Activated CD8-positive, alpha-beta memory T cell treated with anti-CD3 and anti-CD28 coated beads, Interleukin-2, amount 10 ng/mL, durations not matched to agents 7 days and 5 days (primary cell): ENCODE data around the gene FAM3A. TPM values are rescaled to one million over a fixed set of nuclear protein-coding genes. Genes with fewer than 3 reads are reported as not detected.
"Not testable (repeated sequence)": the region's sequence is repeated elsewhere in the genome, so short reads cannot be mapped to it uniquely, and the experiment has no call there.

ENCODE experiments used
- ATAC-seq: fragments of 150-1000 bp; cut with Tn5 transposase; one replicate; pipeline ENCODE4 v1.10.0; 2021; ENCODE audit warnings: moderate library complexity
- CTCF ChIA-PET: fragments of 350-600 bp; sonication (Branson Sonifier 250); formaldehyde crosslinking; loops from one replicate; lab custom pipeline; 2021; ENCODE audit warnings: antibody characterized with exemption; lab: Charles Lee
- DNase-seq: peaks from one replicate; pipeline ENCODE4 v3.0.0-alpha.2; 2020
- H3K27ac Mint-ChIP-seq: one replicate; pipeline ENCODE4 v1.8.0; 2021; ENCODE audit warnings: mild to moderate bottlenecking, mixed read lengths
- H3K27me3 Mint-ChIP-seq: one replicate; pipeline ENCODE4 v1.8.0; 2021; ENCODE audit warnings: mixed read lengths
- H3K36me3 Mint-ChIP-seq: one replicate; pipeline ENCODE4 v1.8.0; 2021; ENCODE audit warnings: mild to moderate bottlenecking, mixed read lengths
- H3K4me1 Mint-ChIP-seq: one replicate; pipeline ENCODE4 v1.8.0; 2021; ENCODE audit warnings: mixed read lengths
- H3K4me3 Mint-ChIP-seq: one replicate; pipeline ENCODE4 v1.8.0; 2021; ENCODE audit warnings: mild to moderate bottlenecking, moderate library complexity, mixed read lengths
- H3K9me3 Mint-ChIP-seq: one replicate; pipeline ENCODE4 v1.8.0; 2022; ENCODE audit warnings: low read depth, mixed read lengths
- total RNA-seq, 2 experiments: library from RNA; stranded (reverse); gene quantifications; one replicate each; pipeline ENCODE4 v1.2.3, GENCODE V29; 2021

The FAM3A gene
- total RNA-seq, 2 experiments from 2014 or later = 21.5 to 31.7 TPM

DNA sequence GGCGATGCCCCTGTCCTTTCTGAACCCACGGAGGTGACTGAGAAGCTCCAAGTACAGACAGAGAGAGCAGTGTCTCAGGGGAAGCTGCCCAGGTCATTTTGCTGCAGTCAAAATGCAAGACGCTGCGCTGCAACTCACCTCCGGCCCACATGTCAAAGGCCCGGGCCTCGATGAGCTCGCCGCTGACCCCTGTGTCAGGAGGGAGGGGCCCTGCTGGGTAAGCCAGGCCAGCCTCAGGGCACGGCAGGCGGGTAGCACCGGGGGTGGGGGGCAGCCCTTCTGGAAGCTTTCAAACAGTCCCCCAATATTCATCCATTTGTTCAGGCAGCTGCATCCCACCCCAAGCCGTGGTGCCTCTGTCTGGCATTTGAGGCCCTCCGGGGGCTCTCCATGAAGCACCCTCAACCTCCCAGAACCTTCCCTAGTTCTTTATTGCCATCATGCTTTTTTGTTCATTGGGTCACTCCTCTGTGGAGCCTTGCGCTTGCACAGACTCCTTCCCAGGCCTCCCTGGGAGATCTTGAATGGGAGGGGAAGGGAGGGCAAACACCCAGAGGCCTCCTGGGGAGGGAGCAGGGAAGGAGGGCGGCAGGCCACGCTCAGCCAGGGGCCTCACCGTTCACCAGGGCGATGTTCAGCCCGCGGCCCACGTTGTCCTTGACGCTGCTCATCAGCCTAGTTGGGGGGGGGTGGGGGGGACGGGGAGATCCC is 8.2 kb downstream of the FAM3A start:
- Mint-ChIP-seq H3K9me3 (no peaks in the 10 kb centered on the region), H3K4me1 (peaks cover 17% of the 10 kb centered on the region), H3K27me3 (no peaks in the 10 kb centered on the region), H3K27ac (no peak overlapping the region), H3K36me3 (peaks cover 17% of the 10 kb centered on the region), H3K4me3 (no peak overlapping the region)
- DNase-seq = no peak
- ATAC-seq = no peak
- CTCF ChIA-PET = no interaction called here

DNA sequence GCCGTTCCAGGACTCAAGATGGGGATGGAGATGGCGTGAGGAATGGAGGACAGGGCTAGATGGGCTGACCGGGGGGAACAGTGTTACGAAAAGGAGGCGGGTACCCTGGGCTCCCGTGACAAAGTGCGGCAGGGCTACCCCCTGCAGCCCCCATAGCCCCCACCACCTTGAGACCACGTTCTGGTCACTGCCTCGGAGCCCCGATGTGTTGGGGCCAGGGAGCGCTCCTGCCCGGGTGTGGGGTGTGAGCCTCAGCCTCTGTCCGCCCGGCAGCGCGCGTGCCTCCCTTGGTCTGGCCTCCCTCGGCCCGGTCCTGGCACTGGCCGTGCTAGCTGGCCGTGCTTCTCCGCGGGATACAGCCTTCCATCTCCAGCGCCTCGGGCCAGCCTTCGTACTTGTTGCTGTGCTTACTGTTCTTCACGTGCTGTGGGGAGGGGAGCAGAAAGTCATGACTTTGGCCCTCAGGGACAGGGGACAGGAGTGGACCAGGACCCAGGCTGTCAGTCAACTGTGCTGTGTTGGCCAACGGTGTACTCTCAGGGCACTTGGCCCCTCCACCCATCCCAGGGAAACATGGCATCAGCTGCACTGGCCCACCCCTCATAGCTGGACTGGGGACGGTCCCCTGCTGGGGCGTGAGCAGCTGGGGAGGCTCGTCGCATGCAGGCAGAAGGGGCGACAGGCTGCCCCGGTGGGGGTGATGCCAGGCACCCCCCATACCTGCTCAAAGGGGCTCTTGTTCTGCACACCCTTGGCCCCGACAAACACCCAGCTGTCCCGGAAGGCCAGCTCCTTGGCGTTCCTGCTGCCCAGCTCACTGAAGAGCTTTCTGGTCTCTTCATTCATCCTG is 9.3 kb downstream of the FAM3A start:
- Mint-ChIP-seq H3K9me3 (no peaks in the 10 kb centered on the region), H3K4me1 (peaks cover 14% of the 10 kb centered on the region), H3K36me3 (peaks cover 17% of the 10 kb centered on the region), H3K27me3 (no peaks in the 10 kb centered on the region), H3K4me3 (no peak overlapping the region), H3K27ac (no peak overlapping the region)
- no peak for ATAC-seq
- CTCF ChIA-PET = no interaction called here
- DNase-seq = no peak

DNA sequence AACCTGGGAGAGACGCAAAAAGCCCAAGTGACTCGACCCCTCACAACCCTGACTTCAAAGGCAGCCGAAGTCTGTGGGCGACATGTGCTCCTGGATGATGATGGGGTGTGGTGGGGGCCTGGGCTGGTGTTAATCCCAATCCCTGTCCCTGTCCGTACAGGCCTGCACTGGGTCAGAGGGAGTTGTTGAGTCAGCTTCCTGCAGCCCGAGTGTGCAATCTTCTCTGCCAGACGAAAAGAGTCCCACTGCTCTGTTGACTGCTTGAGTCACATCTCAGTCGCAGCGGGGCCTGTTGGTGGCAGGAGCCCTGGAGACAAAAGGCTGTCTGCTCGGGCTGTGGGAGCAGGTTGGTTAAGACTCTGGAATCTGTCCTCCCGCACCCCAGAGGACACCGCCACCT is 10.3 kb downstream of the FAM3A start:
- ATAC-seq (no peak), DNase-seq (no peak)
- no peaks in the 10 kb centered on the region for H3K27me3 Mint-ChIP-seq
- no peaks in the 10 kb centered on the region for H3K9me3 Mint-ChIP-seq
- H3K36me3 Mint-ChIP-seq = peaks cover 15% of the 10 kb centered on the region
- H3K4me3 Mint-ChIP-seq = no peak overlapping the region
- H3K27ac Mint-ChIP-seq = no peak overlapping the region
- H3K4me1 Mint-ChIP-seq = peaks cover 7% of the 10 kb centered on the region
- CTCF ChIA-PET = no interaction called here

DNA sequence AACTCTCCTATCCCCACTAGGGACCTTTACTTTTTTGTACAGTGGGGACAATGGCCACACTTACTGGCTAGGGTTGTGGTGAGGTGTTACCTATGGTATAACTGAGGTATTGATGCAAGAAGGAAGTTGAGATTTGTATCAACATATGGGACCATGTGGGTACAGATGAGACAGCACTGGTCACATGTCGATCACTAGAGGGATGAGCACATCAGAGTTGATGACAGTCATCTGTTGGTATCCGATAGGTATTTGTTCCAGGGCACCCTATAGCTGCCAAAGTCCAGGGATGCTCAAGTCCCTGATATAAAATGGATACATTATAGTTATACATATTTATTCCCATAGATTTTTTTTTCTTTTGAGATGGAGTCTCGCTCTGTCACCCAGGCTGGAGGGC is 13.0 kb downstream of the FAM3A start:
- ATAC-seq = no peak
- CTCF ChIA-PET = no interaction called here
- peaks cover 2% of the 10 kb centered on the region for H3K36me3 Mint-ChIP-seq

DNA sequence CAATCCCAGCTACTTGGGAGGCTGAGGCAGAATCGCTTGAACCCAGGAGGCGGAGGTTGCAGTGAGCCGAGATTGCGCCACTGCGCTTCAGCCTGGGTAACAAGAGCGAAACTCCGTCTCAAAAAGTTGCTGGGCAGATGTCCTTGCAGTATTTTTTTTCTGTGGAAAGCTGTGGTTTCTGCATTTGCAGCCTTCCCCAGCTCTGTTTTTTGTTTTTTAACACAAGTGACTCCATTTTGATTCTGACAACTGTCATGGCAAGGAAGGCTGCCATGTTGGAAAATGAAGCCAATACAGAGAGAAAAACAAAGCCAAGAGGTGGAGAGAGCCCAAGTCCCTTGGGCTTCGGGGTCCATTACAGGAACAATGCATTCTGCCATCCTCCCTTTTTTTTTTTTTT is 13.9 kb downstream of the FAM3A start:
- DNase-seq (no peak), ATAC-seq (no peak)
- no peak overlapping the region for H3K27ac Mint-ChIP-seq
- H3K27me3 Mint-ChIP-seq = no peaks in the 10 kb centered on the region
- no peaks in the 10 kb centered on the region for H3K9me3 Mint-ChIP-seq
- CTCF ChIA-PET = interaction anchor here (0.6 kb wide), 1 partner anchor 50 kb away, joined by 3 read pairs; no protein-coding TSS in a partner anchor
- peaks cover 2% of the 10 kb centered on the region for H3K36me3 Mint-ChIP-seq
- peaks cover 2% of the 10 kb centered on the region for H3K4me1 Mint-ChIP-seq
- no peak overlapping the region for H3K4me3 Mint-ChIP-seq

More for the DNA sequence above, 13.0 kb downstream of the FAM3A start:
- H3K9me3 Mint-ChIP-seq = no peaks in the 10 kb centered on the region
- no peak overlapping the region for H3K27ac Mint-ChIP-seq
- H3K27me3 Mint-ChIP-seq = no peaks in the 10 kb centered on the region
- H3K4me1 Mint-ChIP-seq = no peaks in the 10 kb centered on the region
- no peak for DNase-seq
- no peak overlapping the region for H3K4me3 Mint-ChIP-seq

DNA sequence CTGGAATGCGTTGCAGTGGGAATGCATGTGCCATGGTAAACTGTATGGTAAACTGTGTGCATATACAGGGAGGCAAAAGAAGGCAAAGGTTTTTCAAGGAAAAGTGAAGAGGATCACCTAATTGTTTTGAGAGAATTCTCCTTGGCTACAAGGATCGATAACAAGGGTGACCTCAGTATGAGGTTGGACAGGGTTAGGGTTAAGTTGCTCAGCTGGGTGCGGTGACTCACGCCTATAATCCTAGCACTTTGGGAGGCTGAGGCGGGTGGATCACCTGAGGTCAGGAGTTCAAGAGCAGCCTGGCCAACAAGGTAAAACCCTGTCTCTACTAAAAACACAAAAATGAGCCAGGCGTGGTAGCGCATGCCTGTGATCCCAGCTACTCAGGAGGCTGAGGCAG is 14.6 kb downstream of the FAM3A start:
- H3K36me3 Mint-ChIP-seq, CTCF ChIA-PET, H3K27me3 Mint-ChIP-seq, DNase-seq, ATAC-seq, H3K4me3 Mint-ChIP-seq, H3K4me1 Mint-ChIP-seq, H3K27ac Mint-ChIP-seq, H3K9me3 Mint-ChIP-seq: not testable (repeated sequence)

DNA sequence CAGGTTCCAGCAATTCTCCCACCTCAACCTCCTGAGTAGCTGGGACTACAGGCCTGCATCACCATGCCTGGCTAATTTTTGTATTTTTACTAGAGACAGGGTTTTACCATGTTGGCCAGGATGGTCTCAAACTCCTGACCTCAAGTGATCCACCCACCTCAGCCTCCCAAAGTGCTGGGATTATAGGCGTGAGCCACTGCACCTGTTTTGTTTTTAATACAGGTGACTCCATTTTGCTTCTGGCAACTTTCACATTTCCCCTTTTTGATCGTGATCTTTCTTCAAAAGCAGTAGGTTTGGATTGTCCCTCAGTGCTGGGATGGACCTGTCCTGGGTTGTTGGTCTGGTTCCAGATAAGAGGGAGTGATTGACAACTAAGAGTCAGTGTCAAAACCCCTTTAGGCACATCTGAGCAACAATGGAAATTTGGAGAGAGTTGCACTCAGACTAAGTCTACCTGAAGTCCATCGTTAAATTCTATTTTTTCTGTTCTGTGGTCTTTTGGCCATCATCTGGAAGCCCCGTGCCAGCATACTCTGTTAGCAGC is 19.4 kb downstream of the FAM3A start:
- DNase-seq, H3K4me1 Mint-ChIP-seq, H3K36me3 Mint-ChIP-seq, H3K27me3 Mint-ChIP-seq, H3K4me3 Mint-ChIP-seq, H3K9me3 Mint-ChIP-seq, ATAC-seq, H3K27ac Mint-ChIP-seq: not testable (repeated sequence)
- CTCF ChIA-PET = interaction anchor here (1.6 kb wide), 1 partner anchor 30 kb away, joined by 4 read pairs; no protein-coding TSS in a partner anchor

DNA sequence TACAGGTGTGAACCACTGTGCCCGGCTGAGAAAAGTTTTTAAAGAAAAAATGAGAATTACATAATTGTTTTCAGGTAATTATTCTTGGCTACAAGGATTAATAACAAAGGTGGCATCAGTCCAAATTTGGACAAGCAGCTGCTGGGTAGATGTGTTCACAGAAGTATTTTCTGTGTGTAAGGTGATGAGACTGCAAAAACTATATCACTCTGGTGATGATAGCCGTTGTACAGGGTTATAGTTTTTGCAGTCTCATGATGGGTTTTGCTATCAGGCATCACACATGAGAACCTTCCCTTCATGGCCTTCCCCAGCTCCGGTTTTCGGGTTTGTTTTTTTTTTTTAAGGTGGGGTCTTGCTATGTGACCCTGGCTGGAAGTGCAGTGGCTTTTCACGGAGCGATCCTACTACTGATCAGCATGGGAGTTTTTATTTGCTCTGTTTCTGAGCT is 20.5 kb downstream of the FAM3A start:
- H3K4me1 Mint-ChIP-seq = peaks cover 6% of the 10 kb centered on the region
- H3K9me3 Mint-ChIP-seq = no peaks in the 10 kb centered on the region
- H3K4me3 Mint-ChIP-seq = no peak overlapping the region
- no peak for DNase-seq
- CTCF ChIA-PET = no interaction called here
- no peaks in the 10 kb centered on the region for H3K36me3 Mint-ChIP-seq
- H3K27me3 Mint-ChIP-seq = no peaks in the 10 kb centered on the region
- no peak overlapping the region for H3K27ac Mint-ChIP-seq
- no peak for ATAC-seq

DNA sequence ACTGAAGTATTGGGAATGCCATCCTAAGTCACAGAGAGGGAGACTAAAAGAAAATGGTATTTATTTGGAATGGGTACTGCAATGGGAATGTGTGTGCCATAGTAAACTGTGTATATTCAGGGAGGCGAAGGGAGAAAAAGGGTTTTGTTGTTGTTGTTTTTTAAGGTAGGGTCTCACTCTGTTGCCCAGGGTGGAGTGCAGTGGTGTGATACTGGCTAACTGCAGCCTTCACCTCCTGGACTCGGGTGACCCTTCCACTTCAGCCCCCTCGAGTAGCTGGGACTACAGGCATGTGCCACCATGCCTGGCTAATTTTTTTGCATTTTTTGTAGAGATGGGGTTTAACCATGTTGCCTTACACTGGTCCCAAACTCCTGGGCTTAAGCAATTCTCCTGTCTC is 21.3 kb downstream of the FAM3A start:
- Mint-ChIP-seq H3K27ac (no peak overlapping the region), H3K36me3 (no peaks in the 10 kb centered on the region), H3K4me3 (no peak overlapping the region), H3K27me3 (no peaks in the 10 kb centered on the region), H3K9me3 (no peaks in the 10 kb centered on the region), H3K4me1 (peaks cover 6% of the 10 kb centered on the region)
- ATAC-seq (no peak), DNase-seq (no peak)
- CTCF ChIA-PET = no interaction called here

DNA sequence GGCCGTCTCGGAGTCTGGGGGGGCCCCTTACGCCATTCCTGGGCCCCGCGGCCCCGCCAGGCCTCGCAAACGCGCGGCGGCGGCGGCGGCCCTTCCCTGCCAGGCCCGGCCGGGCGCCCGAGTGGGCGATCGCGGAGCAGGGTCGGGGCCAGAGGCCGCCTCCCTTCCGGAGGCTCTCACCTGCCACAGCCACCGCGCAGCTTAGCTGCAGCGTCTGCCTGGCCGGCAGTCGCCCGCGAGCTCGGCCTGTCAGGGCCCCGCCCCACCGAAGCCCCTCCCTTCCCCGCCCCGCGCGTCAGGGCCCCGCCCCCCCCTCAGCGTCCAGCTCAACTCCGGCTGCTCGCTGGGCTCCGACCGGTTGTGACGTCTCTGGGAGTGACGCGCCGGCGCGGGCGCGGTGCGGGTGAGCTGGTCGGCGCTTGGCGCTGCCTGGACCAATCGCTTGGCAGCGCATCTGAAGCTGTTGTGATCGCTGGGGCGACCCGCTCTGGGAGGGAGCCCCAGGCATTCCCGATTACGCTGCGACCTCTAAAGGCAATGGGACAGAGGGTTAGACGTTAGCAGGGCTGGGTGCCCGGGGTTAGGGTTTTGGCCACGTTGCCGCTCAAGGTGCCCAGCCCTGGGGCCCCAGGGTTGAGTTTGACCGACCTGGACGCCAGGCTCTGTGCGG is 25.5 kb downstream of the FAM3A start, which contains the start of gene SLC10A3:
Gene SLC10A3 (minus strand): TSS at position 216 of the 670 bp plus-strand sequence. CDS start 1,689 bp downstream, outside the sequence.
- peak within 1 kb of the TSS; percentile 85 for H3K4me3 Mint-ChIP-seq
- CTCF ChIA-PET = interaction anchor here (1.3 to 1.9 kb wide), 6 partner anchors 20 to 118 kb away, joined by 3 to 6 read pairs (median 3); no protein-coding TSS in a partner anchor

DNA sequence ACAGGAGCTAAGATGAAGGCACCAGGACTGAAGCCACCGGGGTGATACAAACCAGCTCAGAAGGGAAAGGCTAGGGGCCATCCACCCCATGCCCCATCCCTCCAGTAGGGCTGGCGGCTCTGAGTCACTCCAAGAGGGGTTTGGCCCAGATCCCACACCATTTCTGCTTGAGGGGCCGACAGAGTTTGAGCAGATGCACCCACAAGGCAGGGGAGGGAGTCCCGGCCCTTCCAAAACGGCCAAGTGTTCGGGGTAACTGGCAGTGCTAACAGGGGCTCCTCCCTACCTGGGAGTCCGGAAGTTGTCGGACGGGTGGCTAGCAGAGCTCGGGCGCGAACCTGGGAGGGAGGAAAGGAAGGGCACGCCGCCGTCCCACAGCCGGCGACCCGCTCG is 26.0 kb downstream of the FAM3A start:
- H3K4me1 Mint-ChIP-seq = peaks cover 30% of the 10 kb centered on the region
- no peaks in the 10 kb centered on the region for H3K27me3 Mint-ChIP-seq
- DNase-seq (peak; percentile 66), ATAC-seq (peak; percentile 28)
- H3K27ac Mint-ChIP-seq = peak overlapping the region; percentile 91
- H3K9me3 Mint-ChIP-seq = no peaks in the 10 kb centered on the region
- CTCF ChIA-PET = interaction anchor here (1.3 to 1.9 kb wide), 7 partner anchors 20 to 117 kb away, joined by 3 to 6 read pairs (median 3); no protein-coding TSS in a partner anchor
- peak overlapping the region; percentile 84 for H3K4me3 Mint-ChIP-seq
- no peaks in the 10 kb centered on the region for H3K36me3 Mint-ChIP-seq

More for the DNA sequence above, 25.5 kb downstream of the FAM3A start, which contains the start of gene SLC10A3:
- DNase-seq = peak; percentile 94
- peak; percentile 89 for ATAC-seq
- no peaks in the 10 kb centered on the region for H3K27me3 Mint-ChIP-seq
- no peaks in the 10 kb centered on the region for H3K36me3 Mint-ChIP-seq
- peaks cover 28% of the 10 kb centered on the region for H3K4me1 Mint-ChIP-seq
- H3K9me3 Mint-ChIP-seq = no peaks in the 10 kb centered on the region
- peak within 1 kb of the TSS; percentile 93 for H3K27ac Mint-ChIP-seq

DNA sequence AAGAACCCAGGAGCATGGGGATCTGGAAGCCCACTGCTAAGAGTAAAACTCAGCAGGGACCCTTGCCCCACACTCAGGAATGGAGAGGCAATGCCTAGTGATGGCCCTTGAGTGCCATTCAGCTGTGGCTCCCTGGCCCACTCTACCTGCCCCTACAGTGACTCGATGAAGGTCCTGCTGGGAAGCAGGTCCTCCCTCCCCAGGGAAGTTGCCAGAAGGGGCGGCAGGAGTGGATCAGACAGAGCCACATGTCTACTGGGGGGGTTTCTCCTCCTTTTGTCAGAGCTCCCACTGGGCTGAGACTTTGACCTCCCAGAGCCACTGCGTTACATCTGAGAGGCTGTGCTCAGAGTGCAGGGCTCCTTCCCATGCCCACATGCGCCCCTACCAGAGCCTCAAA is 26.9 kb downstream of the FAM3A start:
- Mint-ChIP-seq H3K36me3 (no peaks in the 10 kb centered on the region), H3K9me3 (no peaks in the 10 kb centered on the region), H3K4me3 (peak overlapping the region; percentile 84), H3K4me1 (peaks cover 36% of the 10 kb centered on the region), H3K27ac (peak overlapping the region; percentile 91), H3K27me3 (no peaks in the 10 kb centered on the region)
- CTCF ChIA-PET = interaction anchor here (1.3 to 1.5 kb wide), 4 partner anchors 21 to 44 kb away, joined by 3 to 4 read pairs (median 3); no protein-coding TSS in a partner anchor
- no peak for ATAC-seq
- DNase-seq = no peak
